ENCODE data around the gene SFXN3.

Gene SFXN3

DNA sequence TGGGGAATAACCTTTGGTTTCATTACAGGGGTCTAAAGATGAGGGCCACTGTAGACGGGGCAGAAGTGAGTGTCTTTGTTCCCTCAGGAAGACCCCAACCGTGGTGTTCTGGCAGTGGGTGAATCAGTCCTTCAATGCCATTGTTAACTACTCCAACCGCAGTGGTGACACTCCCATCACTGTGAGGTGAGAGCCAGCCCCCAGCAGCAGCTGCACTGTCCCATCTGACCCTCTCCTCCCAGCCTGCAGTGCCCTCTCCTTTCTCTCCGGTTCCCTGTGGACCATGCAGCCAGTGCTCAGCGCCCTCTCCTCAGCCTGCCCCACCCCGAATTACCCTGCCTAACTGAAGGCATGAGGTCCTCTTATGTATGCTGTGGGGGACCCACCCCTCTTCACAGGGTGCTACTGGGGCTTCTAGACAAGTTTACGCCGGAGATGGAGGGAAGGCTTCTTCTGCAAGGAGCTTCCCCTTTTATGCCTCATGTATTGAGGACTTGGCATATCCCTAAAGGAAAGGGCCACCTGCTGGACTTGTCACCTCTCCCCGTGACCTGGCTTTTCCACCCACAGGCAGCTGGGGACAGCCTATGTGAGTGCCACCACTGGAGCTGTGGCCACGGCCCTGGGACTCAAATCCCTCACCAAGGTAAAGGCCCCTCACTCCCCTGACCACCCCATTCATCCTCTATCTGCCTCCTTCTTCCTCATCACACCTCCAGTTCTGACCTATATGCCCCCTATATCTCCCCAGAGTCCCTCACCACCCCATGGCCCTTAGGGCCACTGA lies 5.1 kb downstream of the SFXN3 start:
- no peak for DNase-seq (ENCODE audit: low read depth, low spot score)

DNA sequence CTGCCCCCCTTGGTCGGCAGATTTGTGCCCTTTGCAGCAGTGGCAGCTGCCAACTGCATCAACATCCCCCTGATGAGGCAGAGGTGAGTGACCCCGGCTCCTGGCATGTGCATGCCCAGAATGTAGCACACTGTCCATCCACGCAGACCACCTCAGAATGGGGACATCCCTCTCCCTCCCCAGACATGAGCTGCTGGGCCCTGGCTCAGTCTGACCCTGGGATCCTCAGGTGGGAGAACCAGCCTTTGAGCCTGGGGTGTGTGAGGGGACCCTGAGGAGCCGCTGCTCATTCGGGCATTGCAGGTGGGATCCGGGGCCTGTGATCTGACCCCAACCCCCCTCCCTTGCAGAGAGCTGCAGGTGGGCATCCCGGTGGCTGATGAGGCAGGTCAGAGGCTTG lies 5.7 kb downstream of the SFXN3 start:
- DNase-seq (ENCODE audit: low read depth, low spot score), result no peak

DNA sequence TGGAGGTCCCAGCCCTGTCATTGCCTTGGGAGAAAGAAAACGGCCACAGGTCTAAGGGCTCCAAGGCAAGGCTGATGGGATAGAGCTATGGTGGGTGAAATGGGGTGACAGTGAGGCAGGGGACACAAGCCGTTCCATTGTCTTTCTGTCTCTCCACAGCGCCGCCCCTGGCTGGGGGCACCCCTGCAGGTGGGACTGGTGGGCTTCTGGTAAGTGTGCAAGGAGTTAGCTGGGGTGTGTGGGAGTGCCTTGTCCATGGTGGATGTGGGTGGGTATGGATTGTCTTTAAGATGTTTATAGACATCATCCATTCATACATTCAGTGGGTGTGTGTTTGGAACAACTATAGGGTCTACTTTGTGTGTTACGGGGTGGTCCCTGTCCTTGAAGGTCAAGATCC lies 7.5 kb downstream of the SFXN3 start:
- DNase-seq (ENCODE audit: low read depth, low spot score), result no peak

DNA sequence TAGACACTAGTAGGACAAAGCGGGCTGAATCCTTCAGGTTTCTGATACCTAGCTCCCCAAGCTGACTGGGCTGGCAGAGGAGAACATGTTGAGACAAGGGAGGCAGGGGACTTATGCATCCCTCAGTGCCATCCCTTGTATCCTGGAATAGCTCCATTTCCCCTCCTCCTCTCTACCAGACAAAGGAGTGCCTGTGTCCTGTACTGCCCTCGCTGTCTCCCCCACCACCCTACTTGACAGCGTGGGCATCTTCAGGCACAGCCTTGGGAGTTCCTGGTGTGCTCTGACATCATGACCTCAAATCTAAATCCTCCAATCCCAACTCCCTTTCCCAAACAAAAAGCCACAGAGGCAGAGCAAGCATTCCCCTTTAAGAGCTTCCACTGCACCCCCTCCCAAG lies 9.0 kb downstream of the SFXN3 start:
- no peak for DNase-seq (ENCODE audit: low read depth, low spot score)

DNA sequence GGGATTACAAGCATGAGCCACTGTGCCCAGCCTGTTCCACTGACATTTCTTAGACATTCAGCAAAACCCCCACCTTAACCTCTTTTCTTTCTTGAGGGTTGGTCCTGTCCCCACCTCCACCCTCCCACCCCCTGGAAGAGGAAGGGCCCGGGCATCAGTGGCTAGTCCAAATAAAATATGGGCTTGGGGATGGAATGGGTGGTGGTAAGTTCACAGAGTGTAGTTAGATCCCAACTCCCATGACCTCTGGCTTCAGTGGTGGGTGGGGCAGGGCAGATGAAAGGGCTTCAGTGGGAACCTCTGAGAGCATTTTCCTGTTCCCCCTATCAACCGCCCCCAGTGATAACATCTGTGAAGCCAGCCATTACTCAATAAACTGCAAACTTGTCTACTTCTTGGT lies 9.8 kb downstream of the SFXN3 start:
- DNase-seq (ENCODE audit: low read depth, low spot score), result no peak

DNA sequence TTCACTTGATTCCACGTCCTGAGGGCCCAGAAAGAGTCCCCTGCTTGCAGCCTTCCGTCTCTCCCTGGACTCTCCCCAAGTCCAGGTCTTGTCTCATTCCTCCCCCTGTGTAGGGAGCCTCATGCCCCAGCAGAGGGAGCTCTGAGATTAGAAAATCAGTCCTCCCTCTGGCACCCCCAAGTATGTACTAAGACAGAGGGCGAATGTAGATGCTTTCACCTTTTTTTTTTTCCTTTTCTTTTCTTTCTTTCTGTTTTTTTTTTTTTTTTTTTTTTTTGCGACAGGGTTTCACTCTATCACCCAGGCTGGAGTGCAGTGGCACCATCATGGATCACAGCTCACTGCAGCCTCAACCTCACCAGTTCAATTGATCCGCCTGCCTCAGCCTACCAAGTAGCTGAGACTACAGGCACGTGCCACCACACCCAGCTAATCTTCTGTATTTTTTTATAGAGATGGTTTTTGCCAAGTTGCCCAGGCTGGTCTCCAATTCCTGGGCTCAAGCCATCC lies 10.3 kb downstream of the SFXN3 start:
- DNase-seq (ENCODE audit: low read depth, low spot score), result peak; percentile 91

DNA sequence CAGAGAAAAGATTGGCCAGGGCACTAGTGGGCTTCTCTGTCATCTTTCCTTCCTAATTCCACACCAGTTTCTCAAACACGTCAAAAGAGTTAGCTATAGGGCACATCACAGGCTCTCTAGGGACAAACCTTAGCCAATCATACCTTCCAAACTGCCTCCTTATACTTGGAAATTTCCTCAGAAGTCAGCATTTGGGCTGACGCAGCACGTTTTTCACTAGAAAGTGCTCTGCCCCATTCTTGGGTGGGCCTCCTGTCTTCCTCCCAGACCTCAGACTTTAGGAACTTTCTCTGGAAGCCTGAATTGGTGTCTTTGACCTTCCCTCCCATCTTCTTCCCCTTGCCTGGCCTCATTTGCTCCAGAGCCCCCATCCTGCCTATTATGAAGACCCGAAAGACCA lies 11.1 kb downstream of the SFXN3 start:
- no peak for DNase-seq (ENCODE audit: low read depth, low spot score)

DNA sequence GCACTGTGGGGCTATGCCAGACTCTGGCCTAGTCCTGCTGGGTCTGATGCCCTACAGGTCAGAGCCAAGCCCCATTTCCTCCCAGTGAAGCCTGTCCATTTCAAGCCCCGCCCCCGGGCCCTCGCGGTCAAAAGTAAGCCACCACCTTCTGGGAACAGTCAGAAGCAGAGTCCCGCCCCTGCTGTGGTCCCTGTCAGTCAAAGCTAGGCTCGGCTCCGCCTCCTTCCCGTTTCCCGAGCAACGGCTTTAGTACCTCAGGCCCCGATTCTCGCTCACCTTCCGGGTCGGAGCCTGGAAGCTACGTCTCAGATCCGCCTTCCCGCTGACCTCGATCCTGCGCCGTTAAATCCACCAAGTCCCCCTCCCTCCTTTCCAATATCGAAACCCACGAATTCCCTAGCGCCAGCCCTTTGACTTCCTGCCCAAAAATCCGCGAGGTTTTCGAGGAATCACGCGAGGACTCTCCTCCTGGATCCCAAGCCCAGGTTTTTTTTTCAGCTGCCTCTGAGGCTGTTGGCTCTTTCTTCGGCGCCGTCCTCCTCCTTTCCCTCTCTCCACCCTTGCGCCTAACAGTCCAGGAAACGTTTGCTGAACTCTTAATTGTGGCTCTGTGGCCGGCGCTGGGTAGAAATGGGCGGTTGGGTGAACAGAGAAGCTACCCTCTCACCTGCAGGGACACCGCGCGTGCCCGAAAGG lies 11.8 kb downstream of the SFXN3 start:
- DNase-seq (ENCODE audit: low read depth, low spot score), result peak; percentile 96

DNA sequence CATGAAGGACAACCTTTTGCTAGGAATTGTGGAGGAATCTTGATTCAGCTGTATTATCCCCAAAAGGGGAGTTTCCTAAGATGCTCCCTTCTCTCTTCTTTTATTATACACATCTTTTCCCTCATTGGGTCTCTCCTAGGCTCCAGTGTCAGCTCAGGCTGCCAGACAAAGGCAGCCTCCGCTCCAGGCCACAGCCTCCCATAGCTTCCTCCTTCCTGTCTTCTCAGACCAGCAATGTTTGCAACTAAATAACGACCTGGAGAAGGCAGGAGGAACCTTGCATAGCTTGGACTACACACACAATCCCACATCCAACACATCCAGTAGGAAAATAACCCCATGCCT lies 12.3 kb downstream of the SFXN3 start:
- DNase-seq (ENCODE audit: low read depth, low spot score), result no peak

DNA sequence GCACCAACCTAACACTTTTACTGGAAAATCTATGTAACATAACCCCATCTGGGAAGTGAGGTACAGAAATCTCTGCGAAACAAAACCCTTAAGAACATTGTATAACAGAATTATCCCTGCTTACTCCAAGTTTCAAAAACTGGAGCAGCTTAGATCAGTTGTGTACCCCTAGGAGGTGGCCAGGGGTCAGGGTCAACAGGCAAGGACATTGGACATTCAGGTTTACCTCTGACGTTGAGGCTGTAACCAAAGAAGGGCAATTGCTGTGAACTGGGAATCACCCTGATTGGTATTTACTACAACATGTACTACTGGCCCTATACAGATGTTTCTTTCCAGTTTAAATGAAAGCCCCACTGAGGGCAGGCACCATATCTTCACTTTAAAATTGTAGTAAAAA lies 13.1 kb downstream of the SFXN3 start:
- no peak for DNase-seq (ENCODE audit: low read depth, low spot score)

DNA sequence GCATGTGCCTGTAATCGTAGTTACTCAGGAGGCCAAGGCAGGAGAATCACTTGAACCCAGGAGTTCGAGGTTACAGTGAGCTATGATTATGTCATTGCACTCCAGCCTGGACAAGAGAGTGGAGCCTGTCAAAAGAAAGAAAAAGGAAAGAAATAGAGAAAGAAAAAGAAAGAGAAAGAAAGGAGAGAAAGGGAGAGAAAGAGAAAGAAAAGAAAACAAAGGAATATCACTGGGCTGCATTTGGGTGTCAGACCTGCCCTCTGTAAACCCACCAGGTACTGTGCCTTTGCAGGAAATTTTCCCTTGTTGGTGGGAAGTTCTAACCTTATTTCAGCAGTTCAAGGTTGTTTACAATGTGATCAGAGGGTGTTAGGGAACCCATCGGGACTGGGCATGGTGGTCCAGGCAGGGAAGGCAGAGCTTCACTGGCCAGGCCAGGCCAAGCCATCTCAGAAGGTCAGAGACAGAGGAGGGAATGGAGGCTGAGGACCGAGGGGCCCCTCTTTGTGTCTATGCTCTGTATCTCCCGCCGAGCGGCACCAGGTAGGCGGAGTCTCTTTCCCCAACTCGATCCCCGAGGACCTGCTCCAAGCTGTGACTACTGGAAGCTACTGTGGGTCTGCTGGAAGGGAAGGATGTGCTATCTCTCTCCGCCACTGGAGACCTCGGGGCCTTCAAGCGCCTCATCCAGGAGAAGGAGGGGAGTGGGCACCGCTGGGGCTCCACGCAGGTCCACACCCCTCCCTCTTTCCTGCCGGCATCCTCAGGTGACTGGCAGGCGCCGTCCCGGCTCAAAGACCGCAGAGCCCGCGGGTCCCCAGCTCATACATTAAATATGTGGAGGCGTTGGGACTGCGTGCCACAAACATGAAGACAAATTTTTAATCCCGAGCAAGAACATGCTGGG lies 15.6 kb downstream of the SFXN3 start:
- DNase-seq (ENCODE audit: low read depth, low spot score), result peak; percentile 46

DNA sequence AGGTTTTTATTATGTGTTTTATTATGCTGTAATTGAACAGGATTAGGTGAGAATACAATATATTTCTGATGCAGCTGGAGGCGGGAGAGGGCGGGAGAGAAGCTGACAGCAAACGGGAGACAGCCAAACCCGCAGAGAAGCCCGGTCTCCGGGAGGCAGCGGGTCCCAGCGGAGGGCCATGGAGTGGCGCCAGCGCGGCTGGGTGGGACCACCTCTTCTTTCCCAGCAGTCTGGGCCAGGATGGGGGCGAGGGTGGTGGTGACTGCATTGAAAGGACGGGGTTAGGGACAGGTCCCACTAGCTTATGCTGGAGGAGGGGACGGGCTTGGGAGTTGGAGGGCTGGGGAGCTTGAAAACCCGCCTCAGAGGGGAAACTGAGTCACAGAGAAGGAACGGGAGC lies 16.2 kb downstream of the SFXN3 start:
- peak; percentile 26 for DNase-seq (ENCODE audit: low read depth, low spot score)

DNA sequence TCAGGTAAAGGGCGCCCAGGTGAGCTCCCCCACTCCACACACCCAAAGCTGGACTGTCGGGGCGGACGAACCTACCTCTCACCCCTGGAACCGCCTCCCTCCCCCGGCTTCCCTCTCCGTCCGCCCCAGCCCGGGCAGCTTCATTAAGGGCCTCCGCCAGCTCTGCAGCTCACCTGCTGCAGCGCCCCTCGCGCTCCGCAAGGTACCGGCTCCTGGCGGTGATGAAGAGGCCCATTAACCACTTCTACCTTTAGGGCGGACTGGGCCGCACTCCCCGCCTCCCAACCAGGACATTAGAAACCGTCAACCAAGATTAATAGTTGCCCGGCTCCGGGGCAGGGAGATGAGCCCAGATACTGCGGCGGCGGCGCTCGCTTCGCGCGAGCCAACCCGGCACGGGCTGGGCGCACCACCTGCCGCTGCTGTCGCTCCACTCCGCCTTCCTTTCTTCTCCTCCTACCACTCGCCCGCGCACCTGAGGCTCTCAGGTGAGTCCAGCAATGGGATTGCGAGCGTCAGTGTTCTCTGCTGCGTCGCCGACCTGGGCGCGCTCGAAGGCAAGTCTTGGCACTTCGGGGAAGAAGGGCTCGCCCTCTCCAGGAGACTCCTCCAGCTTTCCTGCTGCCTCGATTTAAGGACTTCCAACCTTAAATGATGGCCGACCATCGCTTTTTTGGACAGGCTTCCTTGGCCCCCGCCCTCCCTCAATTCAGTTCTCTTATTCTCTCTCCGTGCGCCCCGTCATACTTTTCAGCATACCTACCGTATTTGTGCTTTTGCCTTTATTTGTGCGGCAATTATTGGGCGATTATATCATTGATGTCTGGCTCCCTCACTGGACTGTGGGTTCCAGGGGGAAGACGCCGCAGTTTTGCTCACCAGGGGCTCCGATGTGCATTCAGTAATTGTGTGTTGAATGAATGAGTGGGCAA lies 17.2 kb downstream of the SFXN3 start:
- DNase-seq (ENCODE audit: low read depth, low spot score), result no peak

DNA sequence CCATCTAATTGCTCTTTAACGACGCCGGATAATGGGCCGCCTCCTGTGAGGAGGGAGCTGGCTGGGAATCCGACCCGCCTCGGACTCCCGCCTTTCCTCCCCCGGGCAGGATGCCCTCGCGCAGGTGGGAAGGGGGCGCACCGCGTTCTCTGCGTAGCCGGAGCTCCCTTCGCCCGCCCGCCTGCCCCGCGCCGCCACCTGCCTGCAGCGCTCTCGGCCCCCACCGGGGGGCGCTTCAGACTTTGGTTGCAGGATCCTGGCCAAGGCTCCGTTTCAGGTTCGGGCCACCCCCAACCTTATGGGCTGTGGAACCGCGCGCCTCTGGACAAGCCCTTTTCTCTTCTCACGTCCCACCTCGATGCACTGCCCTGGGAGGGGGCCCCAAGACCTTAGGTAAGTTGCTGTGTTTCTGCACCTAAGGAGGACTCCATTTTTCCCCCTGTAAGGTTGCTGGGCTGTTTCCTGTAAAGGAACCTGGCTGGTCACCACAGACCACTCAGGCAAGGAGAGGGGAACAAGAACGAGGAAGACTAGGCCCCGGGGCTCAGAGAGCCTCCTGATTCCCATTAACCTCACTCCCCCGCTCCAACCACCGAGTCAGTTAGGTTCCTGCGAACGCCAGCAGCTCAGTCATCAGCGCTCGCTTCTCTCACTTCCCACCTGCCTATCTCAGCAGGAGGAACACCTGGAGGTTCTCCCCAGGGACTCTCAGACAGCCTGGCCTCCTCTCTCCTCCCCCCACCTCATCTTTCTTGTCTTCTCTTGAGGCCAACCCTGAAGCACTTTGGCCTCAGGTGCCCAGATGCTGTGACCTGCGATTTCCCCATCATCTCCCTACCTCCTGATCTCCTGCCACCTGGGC lies 19.4 kb downstream of the SFXN3 start:
- peak; percentile 86 for DNase-seq (ENCODE audit: low read depth, low spot score)

DNA sequence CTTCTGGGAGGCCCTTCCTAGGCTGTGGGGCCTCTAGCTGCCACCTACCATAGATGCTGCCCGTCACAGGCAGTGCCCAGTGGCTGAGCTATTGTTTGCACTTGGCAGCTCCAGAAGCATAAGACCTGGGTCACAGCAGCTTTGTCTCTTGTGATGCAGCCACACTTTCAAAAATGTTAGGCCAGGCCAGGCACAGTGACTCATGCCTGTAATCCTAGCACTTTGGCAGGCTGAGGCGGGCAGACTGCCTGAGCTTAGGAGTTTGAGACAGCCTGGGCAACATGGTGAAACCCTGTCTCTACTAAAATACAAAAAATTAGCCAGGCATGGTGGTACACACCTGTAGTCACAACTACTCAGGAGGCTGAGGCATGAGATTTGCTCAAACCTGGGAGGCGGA lies 21.3 kb downstream of the SFXN3 start:
- peak; percentile 88 for DNase-seq (ENCODE audit: low read depth, low spot score)

DNA sequence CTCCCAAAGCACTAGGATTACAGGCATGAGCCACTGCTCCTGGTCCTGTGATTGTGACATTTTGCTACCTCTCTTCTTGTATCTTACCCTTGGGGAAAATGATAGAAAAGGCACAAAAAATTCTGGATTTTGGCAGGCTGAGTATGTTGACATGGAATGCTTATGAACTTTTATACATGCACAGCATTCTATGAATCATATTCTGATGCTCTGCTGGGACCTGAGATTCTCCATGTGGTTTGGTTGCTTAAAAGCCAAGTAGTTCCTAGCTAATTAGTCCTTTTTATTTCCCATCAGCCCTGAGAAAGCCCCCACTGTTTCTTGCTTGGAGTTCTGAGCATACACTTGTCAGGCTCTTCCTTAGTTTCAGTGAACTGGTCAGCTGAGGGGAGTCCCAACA lies 22.5 kb downstream of the SFXN3 start:
- DNase-seq (ENCODE audit: low read depth, low spot score), result no peak

DNA sequence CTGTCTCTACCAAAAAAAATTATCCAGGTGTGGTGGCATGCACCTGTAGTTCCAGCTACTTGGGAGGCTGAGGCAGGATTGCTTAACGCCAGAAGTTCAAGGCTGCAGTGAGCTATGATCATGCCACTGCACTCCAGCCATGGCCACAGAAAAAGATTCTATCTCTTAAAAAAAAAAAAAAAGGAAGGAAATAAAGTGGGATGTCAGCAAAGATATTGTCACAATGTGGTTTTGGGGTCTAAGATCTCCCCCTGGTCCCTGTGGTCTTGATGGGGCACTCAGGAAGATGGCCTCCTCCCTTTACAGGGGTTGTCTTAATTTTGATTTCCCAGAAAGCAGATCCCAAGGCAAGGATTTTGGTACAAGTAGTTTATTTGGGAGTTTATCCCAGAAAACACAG lies 23.3 kb downstream of the SFXN3 start:
- DNase-seq (ENCODE audit: low read depth, low spot score), result no peak

DNA sequence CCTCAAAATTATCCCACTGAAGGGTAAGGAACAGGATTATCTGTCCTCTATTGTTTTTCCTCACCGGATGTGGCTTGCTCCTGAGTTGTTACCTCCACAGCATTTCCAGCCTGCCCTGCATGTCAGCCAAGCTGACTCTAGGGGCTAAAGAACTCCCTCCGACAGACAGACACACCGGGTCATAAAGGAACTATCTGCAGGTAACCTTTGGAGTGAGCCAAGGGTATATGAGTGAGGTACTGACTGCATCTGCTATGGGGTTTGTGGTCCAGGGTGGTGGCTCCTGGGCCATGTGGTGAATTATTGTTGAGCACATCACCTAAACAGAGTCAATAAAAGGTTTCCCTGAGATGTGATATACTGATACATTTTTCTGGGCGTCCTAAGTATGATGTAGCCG lies 23.8 kb downstream of the SFXN3 start:
- no peak for DNase-seq (ENCODE audit: low read depth, low spot score)

DNA sequence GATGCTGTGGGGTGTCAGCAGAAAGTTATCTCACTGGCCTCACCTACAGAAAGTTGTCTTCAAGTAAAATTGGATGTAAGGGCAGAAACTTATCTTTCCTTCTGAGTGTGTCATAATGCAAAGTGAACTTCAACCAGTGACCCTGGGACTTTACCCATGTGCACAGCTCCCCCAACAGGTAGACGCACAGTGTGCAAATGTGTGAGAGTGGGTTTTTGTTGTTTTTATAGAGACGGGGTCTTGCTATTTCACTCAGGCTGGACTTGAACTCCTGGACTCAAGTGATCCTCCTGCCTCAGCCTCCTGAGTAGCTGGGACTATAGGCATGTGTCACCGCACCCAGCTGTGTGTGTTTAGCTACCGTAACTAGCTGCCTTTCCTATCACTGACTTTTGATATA lies 24.4 kb downstream of the SFXN3 start:
- no peak for DNase-seq (ENCODE audit: low read depth, low spot score)
